Astrocyte (in vitro differentiated cells and primary cell): Measurements from ENCODE around the gene RAPGEF3. TPM values are rescaled to one million over a fixed set of nuclear protein-coding genes. Genes with fewer than 3 reads are reported as not detected.

Experiments used
- DNase-seq: peaks from one replicate; pipeline ENCODE4 v3.0.0-alpha.2; 2010; ENCODE audit warnings: low read depth
- FAIRE-seq: peaks from 2 replicates; lab custom pipeline; 2011; peaks lifted over from hg19 to GRCh38; lab: Jason Lieb, UNC
- H2AFZ ChIP-seq: 2 replicates; pipeline ENCODE4 v1.6.0; 2012; ENCODE audit warnings: low read depth, low read length, inconsistent platforms
- H3K27ac ChIP-seq: 2 replicates; pipeline ENCODE4 v1.5.1; 2011; ENCODE audit warnings: low read depth, low read length, inconsistent platforms
- H3K27me3 ChIP-seq: 2 replicates; pipeline ENCODE4 v1.6.0; 2011; ENCODE audit warnings: low read length, inconsistent platforms; ENCODE audit not compliant: insufficient read depth
- H3K36me3 ChIP-seq: 2 replicates; pipeline ENCODE4 v1.5.1; 2011; ENCODE audit warnings: low read length, inconsistent platforms; ENCODE audit not compliant: insufficient read depth
- H3K4me1 ChIP-seq: 2 replicates; pipeline ENCODE4 v1.5.1; 2011; ENCODE audit warnings: low read length, inconsistent platforms; ENCODE audit not compliant: insufficient read depth
- H3K4me2 ChIP-seq: 2 replicates; pipeline ENCODE4 v1.6.0; 2012; ENCODE audit warnings: low read length, inconsistent platforms
- H3K4me3 ChIP-seq: 2 replicates; pipeline ENCODE4 v1.5.1; 2011; ENCODE audit warnings: low read depth, mild to moderate bottlenecking, low read length, inconsistent platforms; ENCODE audit not compliant: insufficient read depth
- H3K79me2 ChIP-seq: 2 replicates; pipeline ENCODE4 v1.6.0; 2012; ENCODE audit warnings: mild to moderate bottlenecking, low read length, inconsistent platforms; ENCODE audit not compliant: insufficient read depth
- H3K9ac ChIP-seq: 2 replicates; pipeline ENCODE4 v1.6.0; 2012; ENCODE audit warnings: mild to moderate bottlenecking, low read length, inconsistent platforms
- H3K9me3 ChIP-seq: 2 replicates; pipeline ENCODE4 v1.5.1; 2012; ENCODE audit warnings: low read depth, mild to moderate bottlenecking, low read length, inconsistent platforms; ENCODE audit not compliant: insufficient read depth
- H4K20me1 ChIP-seq: 2 replicates; pipeline ENCODE4 v1.6.0; 2012; ENCODE audit warnings: low read length, inconsistent platforms; ENCODE audit not compliant: insufficient read depth
- H3K27ac Mint-ChIP-seq: one replicate; pipeline ENCODE4 v1.8.0; 2021; ENCODE audit warnings: mild to moderate bottlenecking, mixed read lengths; ENCODE audit not compliant: unreplicated experiment
- H3K27me3 Mint-ChIP-seq: one replicate; pipeline ENCODE4 v1.8.0; 2021; ENCODE audit warnings: low read depth, mixed read lengths; ENCODE audit not compliant: unreplicated experiment
- H3K36me3 Mint-ChIP-seq: one replicate; pipeline ENCODE4 v1.8.0; 2021; ENCODE audit warnings: low read depth, mixed read lengths; ENCODE audit not compliant: unreplicated experiment
- H3K4me1 Mint-ChIP-seq: one replicate; pipeline ENCODE4 v1.8.0; 2021; ENCODE audit warnings: low read depth, mixed read lengths; ENCODE audit not compliant: unreplicated experiment
- H3K4me3 Mint-ChIP-seq: one replicate; pipeline ENCODE4 v1.8.0; 2021; ENCODE audit warnings: mild to moderate bottlenecking, moderate library complexity, mixed read lengths; ENCODE audit not compliant: unreplicated experiment
- H3K9me3 Mint-ChIP-seq: one replicate; pipeline ENCODE4 v1.8.0; 2021; ENCODE audit warnings: mild to moderate bottlenecking, mixed read lengths; ENCODE audit not compliant: unreplicated experiment
- EZH2 ChIP-seq: IDR thresholded peaks from 2 replicates; pipeline ENCODE4 v1.6.1; 2012; ENCODE audit warnings: mild to moderate bottlenecking, low read length, inconsistent platforms; ENCODE audit not compliant: insufficient read depth
- total RNA-seq: library from RNA; stranded (reverse); gene quantifications from 2 replicates; pipeline ENCODE4 v1.2.1, GENCODE V29; 2021
- TF ChIP-seq, protein P1 (sequence below): IDR thresholded peaks from 2 replicates; pipeline ENCODE4 v1.5.1; 2011; ENCODE audit warnings: low read depth, mild to moderate bottlenecking, inconsistent platforms, low read length, moderate library complexity; ENCODE audit not compliant: insufficient read depth

RAPGEF3 gene
- total RNA-seq, 1 donor from 2014 or later = 5.9 TPM

DNA sequence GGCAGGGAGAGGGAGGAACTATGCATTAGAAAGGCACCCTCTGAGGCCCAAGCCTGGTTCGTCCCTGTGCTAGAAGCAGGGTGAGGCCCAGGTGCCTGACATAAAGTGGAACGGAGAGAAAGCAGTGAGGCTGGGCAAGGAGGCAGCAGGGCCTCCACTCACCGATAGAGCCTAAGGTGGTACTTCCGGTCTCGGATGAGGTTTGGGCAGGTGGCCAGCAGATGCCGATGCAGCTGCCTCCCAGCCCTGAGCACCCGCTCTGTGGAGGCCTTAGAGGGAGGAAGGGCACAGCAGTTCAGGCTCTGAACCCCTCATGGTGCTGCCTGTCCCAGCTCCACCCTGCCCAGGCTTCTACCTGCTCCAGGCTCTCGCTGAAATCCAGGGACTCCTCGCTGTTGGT, 7.1 kb downstream of the RAPGEF3 start:
- no peak overlapping the region for H3K4me3 Mint-ChIP-seq
- Histone ChIP-seq H2AFZ (no peak overlapping the region), H3K27me3 (no peaks in the 10 kb centered on the region), H4K20me1 (no peaks in the 10 kb centered on the region), H3K9ac (no peak overlapping the region), H3K36me3 (no peaks in the 10 kb centered on the region), H3K4me1 (peaks cover 15% of the 10 kb centered on the region), H3K9me3 (no peaks in the 10 kb centered on the region), H3K4me2 (no peak overlapping the region), H3K27ac (no peak overlapping the region), H3K79me2 (no peaks in the 10 kb centered on the region), H3K4me3 (no peak overlapping the region)
- peaks cover 14% of the 10 kb centered on the region for H3K4me1 Mint-ChIP-seq
- no peak for TF ChIP-seq EZH2
- TF ChIP-seq, protein P1, sequence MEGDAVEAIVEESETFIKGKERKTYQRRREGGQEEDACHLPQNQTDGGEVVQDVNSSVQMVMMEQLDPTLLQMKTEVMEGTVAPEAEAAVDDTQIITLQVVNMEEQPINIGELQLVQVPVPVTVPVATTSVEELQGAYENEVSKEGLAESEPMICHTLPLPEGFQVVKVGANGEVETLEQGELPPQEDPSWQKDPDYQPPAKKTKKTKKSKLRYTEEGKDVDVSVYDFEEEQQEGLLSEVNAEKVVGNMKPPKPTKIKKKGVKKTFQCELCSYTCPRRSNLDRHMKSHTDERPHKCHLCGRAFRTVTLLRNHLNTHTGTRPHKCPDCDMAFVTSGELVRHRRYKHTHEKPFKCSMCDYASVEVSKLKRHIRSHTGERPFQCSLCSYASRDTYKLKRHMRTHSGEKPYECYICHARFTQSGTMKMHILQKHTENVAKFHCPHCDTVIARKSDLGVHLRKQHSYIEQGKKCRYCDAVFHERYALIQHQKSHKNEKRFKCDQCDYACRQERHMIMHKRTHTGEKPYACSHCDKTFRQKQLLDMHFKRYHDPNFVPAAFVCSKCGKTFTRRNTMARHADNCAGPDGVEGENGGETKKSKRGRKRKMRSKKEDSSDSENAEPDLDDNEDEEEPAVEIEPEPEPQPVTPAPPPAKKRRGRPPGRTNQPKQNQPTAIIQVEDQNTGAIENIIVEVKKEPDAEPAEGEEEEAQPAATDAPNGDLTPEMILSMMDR = no peak
- no peak for DNase-seq
- no peak overlapping the region for H3K27ac Mint-ChIP-seq
- no peak for FAIRE-seq
- H3K27me3 Mint-ChIP-seq = peaks cover 44% of the 10 kb centered on the region
- no peaks in the 10 kb centered on the region for H3K9me3 Mint-ChIP-seq
- peaks cover 18% of the 10 kb centered on the region for H3K36me3 Mint-ChIP-seq

DNA sequence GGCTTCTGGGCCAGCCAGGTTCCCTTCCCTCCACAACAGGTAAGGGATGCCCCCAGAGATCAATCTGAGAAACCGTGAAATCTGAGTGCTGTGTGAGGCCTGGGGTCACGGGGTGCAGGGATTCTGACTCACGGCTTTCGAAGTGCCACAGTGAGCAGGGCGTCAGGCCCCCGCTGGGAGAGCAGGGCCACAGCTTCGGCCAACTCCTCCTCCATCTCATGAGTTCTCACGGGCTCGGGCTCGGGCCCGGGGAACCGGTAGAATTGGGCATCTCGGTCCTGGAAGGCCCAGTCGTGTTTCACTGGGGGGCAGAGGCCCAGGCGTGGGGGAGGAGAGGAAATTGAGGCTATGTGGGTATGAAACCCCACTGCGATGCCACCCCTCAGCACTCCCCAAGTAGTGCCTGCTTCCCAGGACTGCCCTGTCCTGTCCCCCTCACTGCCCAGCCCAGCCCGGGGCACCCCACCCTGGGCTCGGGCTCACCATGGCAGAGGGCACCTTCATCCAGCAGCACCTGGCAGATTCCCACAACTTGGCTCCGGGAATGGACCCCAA, 7.7 kb downstream of the RAPGEF3 start:
- Histone ChIP-seq H3K4me2 (no peak overlapping the region), H3K27me3 (no peaks in the 10 kb centered on the region), H3K4me1 (peaks cover 15% of the 10 kb centered on the region), H3K27ac (no peak overlapping the region), H3K79me2 (no peaks in the 10 kb centered on the region), H3K9me3 (no peaks in the 10 kb centered on the region), H3K4me3 (no peak overlapping the region), H3K9ac (no peak overlapping the region), H3K36me3 (no peaks in the 10 kb centered on the region), H2AFZ (no peak overlapping the region), H4K20me1 (no peaks in the 10 kb centered on the region)
- TF ChIP-seq, protein P1 = no peak
- TF ChIP-seq EZH2 = no peak
- H3K4me1 Mint-ChIP-seq = peaks cover 14% of the 10 kb centered on the region
- H3K4me3 Mint-ChIP-seq = no peak overlapping the region
- no peak overlapping the region for H3K27ac Mint-ChIP-seq
- no peak for FAIRE-seq
- peaks cover 20% of the 10 kb centered on the region for H3K36me3 Mint-ChIP-seq
- no peaks in the 10 kb centered on the region for H3K9me3 Mint-ChIP-seq
- DNase-seq = no peak
- peaks cover 50% of the 10 kb centered on the region for H3K27me3 Mint-ChIP-seq

DNA sequence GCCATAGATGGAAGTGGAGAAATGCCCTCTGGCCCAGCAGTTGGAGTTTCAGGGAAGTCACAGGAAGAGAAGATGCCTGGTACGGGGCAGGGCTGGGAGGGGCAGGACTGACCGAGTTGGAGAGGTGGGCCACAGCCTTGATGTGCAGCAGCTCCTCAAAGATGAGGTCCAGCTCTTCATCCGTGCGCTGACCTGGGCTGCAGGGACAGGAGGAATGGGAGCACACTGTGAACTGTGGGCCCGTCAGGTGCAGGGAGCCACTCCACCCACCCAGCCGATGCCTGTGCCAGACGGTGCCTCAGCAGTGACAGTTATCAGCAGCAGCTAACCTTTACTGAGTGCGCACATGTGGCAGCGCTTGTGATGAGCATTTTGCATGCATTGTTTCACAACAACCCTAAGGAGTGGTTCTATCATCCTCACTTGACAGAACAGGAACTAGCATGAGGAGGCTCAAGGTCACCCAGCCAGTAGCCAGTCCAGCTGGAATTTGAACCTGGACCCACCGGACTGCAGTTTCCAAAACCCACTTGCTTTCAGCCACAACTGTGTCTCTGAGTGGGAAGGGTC, 8.4 kb downstream of the RAPGEF3 start:
- Histone ChIP-seq H4K20me1 (no peaks in the 10 kb centered on the region), H3K27ac (no peak overlapping the region), H2AFZ (no peak overlapping the region), H3K9ac (no peak overlapping the region), H3K27me3 (peaks cover 2% of the 10 kb centered on the region), H3K4me1 (peaks cover 15% of the 10 kb centered on the region), H3K9me3 (no peaks in the 10 kb centered on the region), H3K79me2 (no peaks in the 10 kb centered on the region), H3K4me3 (no peak overlapping the region), H3K36me3 (no peaks in the 10 kb centered on the region), H3K4me2 (no peak overlapping the region)
- Mint-ChIP-seq H3K4me1 (peaks cover 10% of the 10 kb centered on the region), H3K4me3 (no peak overlapping the region), H3K36me3 (peaks cover 20% of the 10 kb centered on the region), H3K27ac (no peak overlapping the region), H3K9me3 (no peaks in the 10 kb centered on the region), H3K27me3 (peaks cover 56% of the 10 kb centered on the region)
- DNase-seq (no peak), FAIRE-seq (no peak)
- TF ChIP-seq EZH2 = no peak
- TF ChIP-seq, protein P1 = no peak
